Superior temporal gyrus (tissue), 1 donor: ENCODE data around the gene RAB37.

Experiments
- DNase-seq: peaks from one replicate; pipeline ENCODE4 v3.0.0-alpha.2; 2016; ENCODE audit errors: extremely low spot score

RAB37 gene

DNA sequence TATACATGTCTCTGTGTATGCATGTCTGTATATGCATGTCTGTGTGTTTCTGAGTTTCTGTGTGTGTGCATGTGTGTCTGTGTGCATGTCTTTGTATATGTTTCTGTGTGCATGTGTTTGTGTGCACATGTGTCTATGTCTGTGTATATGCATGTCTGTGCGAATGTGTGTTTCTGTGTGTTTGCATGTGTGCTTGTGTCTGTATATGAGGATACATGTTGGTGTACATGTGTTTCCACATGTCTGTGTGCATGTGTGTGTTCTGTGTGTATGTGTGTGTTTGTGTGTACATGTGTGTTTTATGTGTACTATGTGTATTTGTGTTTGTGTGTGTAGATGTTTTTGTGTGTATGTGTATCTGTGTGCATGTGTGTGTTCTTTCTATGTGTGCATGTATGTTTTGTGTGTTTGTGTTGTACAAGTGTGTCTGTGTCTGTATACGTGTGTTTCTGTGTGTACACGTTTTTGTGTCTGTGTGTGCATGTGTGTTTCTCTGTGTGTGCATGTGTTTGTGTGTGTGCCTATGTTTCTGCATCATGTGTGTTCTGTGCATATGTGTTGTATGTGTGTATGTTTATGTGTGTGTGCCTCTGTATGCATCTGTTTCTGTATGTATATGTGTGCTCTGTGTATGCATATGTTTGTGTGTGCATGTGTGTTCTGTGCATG lies 8.9 kb upstream of the RAB37 start:
- no peak for DNase-seq

DNA sequence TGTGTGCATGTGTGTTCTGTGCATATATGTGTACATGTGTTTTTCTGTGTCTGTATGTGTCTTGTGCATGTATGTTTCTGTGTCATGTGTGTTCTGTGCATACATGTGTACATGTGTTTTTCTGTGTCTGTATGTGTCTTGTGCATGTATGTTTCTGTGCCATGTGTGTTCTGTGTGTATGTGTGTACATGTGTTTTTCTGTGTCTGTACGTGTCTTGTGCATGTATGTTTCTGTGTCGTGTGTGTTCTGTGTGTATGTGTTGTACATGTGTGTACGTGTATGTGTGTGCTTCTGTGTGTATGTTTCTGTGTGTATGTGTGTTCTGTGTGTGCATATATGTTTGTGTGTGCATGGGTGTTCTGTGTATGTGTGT lies 8.4 kb upstream of the RAB37 start:
- no peak for DNase-seq

DNA sequence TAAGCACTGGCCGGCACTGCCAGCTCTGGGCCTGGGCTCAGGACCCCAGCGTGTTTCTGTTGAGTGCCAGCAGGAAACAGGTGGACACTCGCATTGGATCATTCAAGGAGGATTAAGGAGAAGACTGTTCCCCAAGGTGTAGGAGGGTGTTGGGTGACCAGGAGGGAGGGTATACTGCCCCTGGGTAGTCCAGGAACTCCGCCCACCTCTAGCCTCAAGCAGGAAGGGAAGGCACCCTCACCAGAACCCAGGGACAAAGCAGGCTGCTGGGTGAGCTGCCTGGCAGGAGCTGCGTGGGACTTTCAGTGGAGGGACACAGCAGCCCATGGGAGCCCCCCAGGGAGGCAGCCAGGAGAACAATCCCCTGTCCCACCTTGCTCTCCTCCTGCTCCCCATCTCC lies 7.7 kb upstream of the RAB37 start:
- DNase-seq = no peak

DNA sequence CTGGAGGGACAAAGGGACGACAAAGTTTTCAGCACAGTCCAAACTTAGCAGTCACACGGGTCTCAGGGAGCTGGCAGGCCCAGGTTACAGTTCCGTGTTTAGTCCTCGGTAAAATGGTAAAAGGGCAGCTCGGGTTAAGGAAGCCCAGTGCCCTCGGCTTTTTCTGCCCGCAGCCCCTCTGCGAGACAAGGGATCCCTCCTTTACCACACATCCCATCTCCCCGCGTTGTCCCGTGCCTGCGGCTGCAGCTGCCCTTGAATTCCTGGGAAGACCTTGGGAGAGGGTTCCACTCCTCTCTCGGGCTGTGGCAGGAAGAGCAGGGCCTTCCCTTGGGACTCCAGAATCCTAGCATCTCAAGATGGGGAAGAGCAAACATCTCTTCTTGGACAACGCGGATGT lies 7.2 kb upstream of the RAB37 start:
- no peak for DNase-seq

DNA sequence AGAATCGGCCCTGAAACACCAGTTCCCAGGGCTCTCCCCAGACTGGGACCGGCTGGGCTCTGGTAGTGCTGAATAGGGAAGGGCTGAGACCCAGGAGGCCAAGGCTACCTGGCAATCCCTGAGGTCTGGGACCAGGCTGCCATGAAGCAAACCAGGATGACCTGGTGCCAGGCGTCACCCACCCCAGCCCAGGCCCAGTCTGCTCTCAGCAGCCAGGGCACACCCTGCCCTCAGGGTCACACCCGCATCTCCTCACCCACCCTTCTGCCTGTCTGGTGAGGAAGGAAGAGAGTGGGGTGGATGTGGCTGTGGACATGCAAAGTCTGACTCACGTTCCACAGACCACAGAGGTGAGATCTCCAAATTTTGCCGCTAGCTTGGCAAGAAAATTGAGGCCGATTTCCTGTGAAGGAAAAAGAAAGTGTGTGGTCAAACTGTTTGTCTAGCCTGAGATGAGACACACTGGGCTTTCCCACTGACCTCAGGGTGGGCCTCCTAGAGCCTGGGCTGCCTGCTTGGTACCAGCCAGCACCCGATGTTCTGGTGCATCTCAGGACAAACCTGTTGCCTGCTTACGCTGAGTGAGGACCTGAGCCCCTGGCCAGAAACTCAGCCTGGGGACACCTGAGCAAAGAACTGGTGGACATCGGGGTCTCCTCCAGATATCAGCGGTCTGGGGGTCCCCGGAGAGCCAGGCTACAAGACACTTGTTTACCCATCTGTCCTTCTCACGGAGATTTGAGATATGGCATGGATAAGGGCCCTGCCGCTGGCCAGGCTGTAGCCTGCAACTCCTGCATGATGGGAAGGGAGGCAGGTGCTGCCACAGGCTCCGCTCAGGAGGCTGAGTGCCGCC lies 6.3 kb upstream of the RAB37 start:
- DNase-seq = no peak

DNA sequence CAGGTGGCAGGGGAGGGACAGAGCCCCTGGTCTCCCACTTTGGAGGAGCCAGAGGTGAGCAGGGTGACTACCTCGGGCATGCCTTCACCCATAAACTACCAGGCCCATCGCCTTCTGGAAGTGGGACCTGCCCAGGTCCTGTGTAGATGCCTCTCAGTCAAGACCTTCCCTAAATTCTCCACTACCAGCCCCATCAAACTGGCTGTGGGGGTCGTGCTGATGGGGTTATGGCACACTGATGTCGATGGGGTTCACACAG lies 5.8 kb upstream of the RAB37 start:
- no peak for DNase-seq

DNA sequence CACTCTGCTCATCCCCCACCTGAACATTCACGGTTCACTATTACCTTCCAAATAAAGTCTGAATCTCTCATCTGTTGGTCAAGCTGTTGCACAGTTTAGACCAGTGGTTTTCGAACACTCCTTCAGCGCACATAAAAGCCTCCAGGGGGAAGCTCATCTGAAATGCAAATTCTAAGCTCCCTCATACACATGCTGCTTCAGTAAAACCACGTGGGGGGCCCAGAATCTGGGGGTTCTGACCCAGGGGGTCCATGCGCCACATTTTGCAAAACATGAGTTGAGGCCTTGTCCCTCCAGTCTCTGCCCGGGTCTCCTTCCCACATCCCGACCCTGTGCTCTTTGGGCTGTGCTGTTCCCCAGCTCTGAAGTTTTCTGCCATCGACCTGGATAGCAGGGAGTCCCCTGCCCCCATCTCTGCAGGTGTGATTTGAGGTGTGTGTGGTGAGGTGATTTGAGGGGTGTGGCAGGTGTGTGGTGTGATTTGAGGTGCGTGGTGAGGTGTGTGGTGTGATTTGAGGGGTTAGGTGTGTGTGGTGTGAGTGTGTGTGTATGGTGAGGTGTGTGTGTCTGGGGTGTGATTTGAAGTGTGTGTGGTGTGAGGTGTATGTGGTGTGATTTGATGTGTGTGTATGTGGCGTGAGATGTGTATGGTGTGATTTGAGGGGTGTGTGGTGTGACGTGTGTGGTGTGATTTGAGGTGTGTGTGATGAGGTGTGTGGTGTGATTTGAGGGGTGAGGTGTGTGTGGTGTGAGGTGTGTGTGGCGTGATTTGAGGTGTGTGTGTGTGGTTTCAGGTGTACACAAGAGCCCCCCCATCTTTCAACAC lies 4.8 kb upstream of the RAB37 start:
- no peak for DNase-seq

DNA sequence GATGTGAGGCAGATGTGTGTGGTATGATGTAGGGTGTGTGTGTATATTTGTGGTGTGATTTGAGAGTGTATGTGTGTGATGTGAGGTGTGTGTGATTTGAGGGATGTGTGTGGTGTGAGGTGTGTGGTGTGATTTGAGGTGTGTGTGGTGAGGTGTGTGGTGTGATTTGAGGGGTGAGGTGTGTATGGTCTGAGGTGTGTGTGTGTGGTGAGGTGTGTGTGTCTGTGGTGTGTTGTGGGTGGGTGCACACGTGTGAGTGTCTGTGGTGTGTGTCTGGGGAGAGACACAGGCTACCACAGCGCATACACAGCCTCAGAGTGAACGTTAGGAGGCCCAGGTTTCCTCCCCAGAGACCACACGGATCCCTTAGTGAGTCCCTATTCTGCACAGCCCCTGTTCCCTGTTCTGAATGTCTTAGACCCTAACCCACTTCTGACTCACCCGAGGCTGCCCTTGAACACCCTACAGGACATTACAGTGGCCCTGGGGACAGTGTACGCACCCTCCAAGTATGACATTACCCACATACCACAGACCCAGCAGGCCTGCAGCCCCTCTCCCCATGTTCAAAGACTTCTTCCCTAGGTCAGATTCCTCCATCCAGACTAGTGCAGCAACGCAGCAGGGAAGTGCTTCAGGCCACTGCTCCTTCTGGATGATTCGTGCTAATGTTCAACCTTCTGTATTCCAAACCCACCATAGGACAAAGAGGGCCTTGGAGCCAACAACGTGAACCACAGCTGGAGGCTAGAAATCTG lies 3.5 kb upstream of the RAB37 start:
- no peak for DNase-seq

DNA sequence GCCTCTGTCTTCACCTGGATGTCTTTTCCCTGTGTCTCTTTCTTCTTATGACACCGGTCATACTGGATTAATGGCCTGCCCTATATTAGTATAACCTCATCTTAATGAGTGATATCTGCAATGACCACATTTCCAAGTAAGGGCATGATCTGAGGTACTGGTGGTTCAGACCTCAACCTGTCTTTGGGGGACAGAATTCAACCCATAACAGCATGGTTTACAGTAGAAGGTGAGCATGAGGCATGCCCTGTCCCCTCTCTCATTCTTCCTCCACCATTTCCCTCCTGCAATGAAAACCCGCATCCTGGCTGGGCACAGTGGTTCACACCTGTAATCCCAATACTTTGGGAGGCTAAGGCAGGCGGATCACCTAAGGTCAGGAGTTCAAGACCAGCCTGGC lies 2.8 kb upstream of the RAB37 start:
- DNase-seq = no peak

DNA sequence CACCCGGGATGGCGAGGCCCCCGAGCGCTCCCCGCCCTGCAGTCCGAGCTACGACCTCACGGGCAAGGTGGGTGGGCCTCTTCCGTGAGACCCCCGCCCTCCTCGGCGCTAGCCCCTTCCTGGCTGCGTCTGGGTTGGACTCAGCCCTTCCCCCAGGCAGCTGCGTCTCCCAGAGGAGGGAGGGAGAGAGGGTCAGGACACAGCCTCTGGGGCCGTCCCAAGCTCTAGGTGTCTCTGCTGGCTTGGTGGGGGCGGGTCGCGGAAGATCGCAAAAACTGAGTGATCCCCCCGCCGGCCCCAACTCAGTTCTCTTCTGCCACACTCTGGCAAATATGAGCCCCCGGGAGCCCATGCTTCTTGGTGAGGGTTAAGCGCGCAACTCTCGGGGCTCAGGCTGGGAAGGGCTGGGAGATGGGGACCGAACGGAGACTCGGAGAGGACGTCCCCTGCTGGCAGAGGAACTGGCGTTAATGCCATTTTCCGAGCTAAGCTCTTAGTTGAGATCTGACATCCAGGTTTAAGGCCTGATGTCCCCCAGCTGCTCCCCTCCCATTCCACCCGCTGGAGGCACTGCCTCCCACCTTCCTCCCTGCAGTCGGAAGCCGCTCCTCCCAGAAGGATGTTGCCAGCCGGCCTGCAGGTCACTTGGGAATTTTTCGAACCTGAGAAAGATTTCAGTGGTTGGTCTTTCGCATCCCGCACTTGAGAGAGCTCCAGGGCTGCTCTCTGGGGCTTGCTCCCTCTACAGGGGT lies 419 bp downstream of the RAB37 start:
- DNase-seq = no peak

DNA sequence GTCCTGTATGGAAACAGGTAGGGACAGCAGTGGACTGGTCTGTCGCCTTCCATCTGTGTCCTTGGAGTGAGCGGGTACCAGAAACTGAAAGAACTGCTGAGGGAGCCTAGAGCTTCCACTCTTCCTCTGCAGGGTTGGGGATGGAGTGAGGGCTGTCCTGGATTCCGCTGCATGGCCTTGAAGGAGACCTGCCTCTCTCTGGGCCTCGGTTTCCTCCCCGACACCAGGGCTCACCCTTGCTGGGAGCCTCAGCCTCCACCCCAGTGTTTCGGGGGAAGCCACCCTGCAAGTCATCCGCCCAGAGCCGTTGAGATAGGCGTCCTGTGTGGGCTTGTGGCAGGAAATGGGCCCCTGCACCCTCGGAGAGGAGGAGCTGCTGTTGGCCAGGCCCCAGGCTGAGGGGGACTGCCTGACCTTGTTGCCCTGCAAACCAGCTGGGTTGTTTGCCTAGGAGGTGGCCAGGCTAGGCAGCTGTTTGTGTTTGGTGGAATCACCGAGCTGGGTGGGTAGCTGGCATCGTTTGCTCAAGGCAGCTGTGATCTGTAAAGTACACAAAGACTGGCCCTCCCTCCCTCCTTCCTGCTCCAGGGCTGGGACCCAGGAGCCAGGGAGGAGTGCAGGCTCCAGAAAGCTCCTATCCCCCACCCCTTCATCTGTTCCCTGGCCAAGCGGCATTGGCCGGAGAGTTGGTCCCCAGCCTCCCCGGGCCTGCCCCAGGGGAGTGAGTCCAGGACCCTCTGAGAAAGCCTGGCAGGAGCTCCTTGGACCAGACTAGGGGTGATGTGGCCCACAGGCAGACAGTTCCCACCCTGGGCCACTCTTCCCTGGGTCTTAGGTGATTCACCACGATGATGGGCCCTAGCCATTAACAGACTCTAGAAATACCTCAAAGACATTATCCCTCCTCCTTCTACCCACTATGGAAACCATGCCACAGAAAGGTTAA lies 1.3 kb downstream of the RAB37 start:
- no peak for DNase-seq

DNA sequence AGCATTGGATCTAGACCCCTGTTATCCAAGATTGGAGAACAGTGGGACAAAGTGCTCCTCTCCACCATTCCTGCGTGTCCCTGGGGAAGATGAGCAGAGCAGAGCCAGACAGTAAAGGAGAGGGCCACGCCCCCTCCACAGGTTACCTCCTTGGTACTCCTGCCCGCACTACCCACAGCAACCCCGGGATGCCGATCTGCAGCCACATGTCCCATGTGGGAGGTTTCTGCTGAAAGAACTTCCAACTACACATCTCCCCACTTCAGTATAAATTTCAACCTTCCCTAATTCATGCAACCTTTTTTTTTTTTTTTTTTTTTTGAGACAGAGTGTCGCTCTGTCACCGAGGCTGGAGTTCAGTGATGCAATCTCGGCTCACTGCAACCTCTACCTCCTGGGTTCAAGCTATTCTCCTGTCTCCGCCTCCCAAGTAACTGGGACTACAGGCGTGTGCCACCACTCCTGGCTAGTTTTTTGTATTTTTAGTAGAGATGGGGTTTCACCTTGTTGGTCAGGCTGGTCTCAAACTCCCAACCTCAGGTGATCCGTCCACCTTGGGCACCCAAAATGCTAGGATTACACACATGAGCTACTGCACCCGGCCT lies 2.3 kb downstream of the RAB37 start:
- no peak for DNase-seq

DNA sequence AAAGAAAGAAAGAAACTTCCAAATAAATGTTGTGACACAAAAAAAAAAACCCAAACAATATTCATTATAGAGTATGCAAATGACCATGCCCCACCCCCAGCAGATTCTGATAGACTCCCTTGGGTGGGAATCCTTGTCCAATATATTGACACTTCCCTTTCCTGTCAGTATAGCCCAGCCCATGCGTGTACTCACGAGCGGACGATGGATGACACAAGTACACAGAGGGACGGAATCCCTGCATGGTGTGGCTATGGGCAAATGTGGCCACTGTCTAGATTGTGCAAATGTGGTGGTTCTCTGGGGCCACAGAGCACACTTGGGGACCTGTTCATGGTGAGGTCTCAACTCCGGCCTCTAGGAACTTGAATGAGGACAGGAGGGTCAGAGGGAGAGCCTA lies 3.1 kb downstream of the RAB37 start:
- DNase-seq = no peak

DNA sequence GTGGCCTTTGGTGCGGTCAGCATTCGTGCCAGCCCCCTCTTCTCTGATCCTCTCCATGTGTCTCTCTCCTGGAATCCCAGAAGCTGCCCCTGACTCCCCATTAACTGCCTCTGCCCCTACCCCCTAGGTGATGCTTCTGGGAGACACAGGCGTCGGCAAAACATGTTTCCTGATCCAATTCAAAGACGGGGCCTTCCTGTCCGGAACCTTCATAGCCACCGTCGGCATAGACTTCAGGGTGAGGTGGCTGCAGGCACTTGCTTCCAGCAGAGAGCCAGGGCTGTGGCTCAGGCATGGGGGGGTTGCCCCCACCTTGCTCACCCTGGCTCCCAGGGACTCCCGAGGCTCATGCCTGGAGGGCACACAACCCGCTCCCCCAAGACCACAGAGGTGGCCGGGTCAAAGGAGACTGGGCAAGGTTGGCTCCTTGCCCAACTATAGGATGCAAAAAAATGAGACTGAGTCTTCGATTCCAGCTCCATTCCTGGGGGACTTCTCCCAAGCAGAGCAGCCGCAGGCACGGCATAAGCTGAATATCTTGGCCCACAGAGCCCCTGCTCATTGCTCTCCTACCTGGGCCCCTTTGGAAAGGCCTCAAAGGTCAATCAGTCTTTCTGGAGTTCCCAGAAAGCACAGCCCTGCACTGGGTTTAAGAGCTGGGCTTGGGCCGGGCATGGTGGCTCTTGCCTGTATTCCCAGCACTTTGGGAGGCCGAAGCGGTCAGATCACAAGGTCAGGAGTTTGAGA lies 3.8 kb downstream of the RAB37 start:
- DNase-seq = no peak

DNA sequence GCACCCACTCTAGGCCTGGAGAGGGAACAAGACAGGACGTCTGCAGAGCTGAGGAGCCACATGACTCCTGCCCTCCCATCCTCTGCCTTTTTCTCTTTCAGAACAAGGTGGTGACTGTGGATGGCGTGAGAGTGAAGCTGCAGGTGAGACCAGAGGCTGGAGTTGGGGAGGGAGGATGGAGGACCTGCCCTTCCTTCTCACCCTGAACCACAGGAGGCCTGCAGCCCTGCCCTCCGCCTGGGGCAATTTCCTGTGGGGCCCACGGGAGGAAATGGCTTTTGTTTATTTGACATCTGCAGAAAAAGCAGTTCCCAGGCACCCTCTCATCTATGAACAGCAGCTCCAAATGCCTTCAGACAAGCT lies 5.1 kb downstream of the RAB37 start:
- no peak for DNase-seq

DNA sequence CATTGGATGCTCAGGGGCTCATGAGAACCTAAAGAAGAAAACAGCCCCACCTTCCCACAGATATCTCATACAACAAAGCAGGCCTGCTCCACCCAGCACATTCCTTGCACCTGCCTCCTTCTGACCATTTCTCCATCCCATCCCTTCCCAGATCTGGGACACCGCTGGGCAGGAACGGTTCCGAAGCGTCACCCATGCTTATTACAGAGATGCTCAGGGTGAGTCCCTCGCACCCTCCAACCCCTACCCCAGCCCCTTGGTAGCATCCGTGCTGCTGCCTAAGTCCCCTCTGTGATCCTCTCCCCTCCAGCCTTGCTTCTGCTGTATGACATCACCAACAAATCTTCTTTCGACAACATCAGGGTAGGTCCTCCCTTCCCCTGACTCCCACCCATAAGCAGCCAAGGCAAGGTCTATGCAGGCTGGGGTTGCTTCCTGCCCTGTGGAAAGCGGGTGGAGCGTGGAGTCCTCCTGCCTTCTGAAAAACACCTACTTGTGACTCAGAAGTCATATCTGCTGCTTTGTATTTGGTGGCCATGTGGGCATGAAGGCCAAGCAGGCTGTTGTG lies 6.0 kb downstream of the RAB37 start:
- no peak for DNase-seq

DNA sequence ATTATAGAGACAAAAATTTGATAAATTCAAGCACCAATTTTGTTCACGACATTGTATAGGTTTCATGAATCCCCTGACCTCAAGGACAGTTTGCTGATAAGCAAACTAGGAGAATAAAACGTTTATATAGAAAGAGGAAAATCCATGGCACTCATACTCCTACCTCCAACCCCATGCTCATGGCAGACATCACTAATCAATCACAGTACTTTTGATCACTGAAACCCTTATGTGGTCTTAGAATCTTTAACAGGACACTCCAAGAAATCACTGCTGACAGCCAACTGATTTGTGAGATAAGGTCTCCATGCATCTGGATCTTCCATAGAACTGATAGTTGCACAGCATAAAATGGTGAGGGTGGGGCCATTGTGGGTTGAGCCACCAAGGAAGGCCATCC lies 6.7 kb downstream of the RAB37 start:
- no peak for DNase-seq

DNA sequence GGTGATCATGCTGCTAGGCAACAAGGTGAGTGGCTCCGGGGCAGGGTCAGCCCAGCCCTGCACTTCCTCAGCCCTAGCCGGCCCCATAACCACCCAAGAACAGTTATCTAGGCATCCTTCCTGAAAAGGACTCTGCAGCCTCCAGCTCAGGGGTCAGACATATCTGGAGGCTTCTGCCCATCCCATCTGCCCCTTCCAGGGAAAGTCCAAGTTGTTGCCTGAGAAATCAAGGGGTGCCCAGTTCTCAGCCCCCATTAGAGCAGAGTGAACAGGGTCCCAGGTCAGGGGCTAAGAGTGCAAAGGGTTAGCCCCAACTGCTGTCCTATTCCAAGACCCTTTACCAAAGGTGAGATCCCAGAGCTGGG lies 7.3 kb downstream of the RAB37 start:
- DNase-seq = no peak
